HG03097 (cell line): Measurements from ENCODE around the gene NEK5.
"Not testable (repeated sequence)": the region's sequence is repeated elsewhere in the genome, so short reads cannot be mapped to it uniquely, and the experiment has no call there.

ENCODE experiments used
- ATAC-seq: cut with Tn5 transposase; IDR thresholded peaks from one replicate; pipeline ENCODE4 v1.9.1; 2021; ENCODE audit not compliant: unreplicated experiment, low FRiP score

NEK5 gene

GRCh38 chr13:52082601-52083000, 46.3 kb downstream of the NEK5 start:
- no peak for ATAC-seq

GRCh38 chr13:52079891-52080290, 49.0 kb downstream of the NEK5 start:
- not testable (repeated sequence) for ATAC-seq

- ATAC-seq, result no peak
Measured at GRCh38 chr13:52070929-52071523, 57.8 kb downstream of the NEK5 start.

GRCh38 chr13:52067237-52067636, 61.6 kb downstream of the NEK5 start:
- ATAC-seq, result no peak

GRCh38 chr13:52061587-52061986, 67.3 kb downstream of the NEK5 start:
- no peak for ATAC-seq

GRCh38 chr13:52061064-52061463, 67.8 kb downstream of the NEK5 start:
- ATAC-seq, result not testable (repeated sequence)

- ATAC-seq, result no peak
Measured at GRCh38 chr13:52053460-52053859, 75.4 kb downstream of the NEK5 start.

GRCh38 chr13:52051400-52051799, 77.5 kb downstream of the NEK5 start:
- no peak for ATAC-seq

GRCh38 chr13:52048516-52048915, 80.4 kb downstream of the NEK5 start:
- ATAC-seq, result no peak

- no peak for ATAC-seq
Measured at GRCh38 chr13:52047463-52047862, 81.4 kb downstream of the NEK5 start.

GRCh38 chr13:52043675-52044074, 85.2 kb downstream of the NEK5 start:
- no peak for ATAC-seq

GRCh38 chr13:52036037-52036436, 92.8 kb downstream of the NEK5 start:
- ATAC-seq, result no peak

GRCh38 chr13:52034616-52035226, 94.2 kb downstream of the NEK5 start:
- no peak for ATAC-seq

GRCh38 chr13:52033039-52033438, 95.8 kb downstream of the NEK5 start:
- ATAC-seq, result no peak

- not testable (repeated sequence) for ATAC-seq
Measured at GRCh38 chr13:52030401-52030800, 98.5 kb downstream of the NEK5 start.

GRCh38 chr13:52029569-52029968, 99.3 kb downstream of the NEK5 start:
- ATAC-seq, result no peak

GRCh38 chr13:52027832-52028231, 101.0 kb downstream of the NEK5 start:
- ATAC-seq, result no peak

- no peak for ATAC-seq
Measured at GRCh38 chr13:52026246-52026626, 102.6 kb downstream of the NEK5 start.

GRCh38 chr13:52025475-52026245, 103.2 kb downstream of the NEK5 start:
- ATAC-seq, result no peak

GRCh38 chr13:52024481-52024880, 104.4 kb downstream of the NEK5 start, which contains the start of gene UTP14C:
Gene UTP14C, plus strand, starts transcription at chr13:52024691. Its CDS starts 4,114 bp downstream, at chr13:52028805.
- ATAC-seq, result no peak

- no peak for ATAC-seq
Measured at GRCh38 chr13:52022356-52022755, 106.5 kb downstream of the NEK5 start.

- ATAC-seq, result no peak
Measured at GRCh38 chr13:52020191-52020590, 108.7 kb downstream of the NEK5 start.
